HG03039 (cell line): ENCODE data around the gene GNAL.

Source experiments
- ATAC-seq: cut with Tn5 transposase; IDR thresholded peaks from one replicate; pipeline ENCODE4 v1.9.1; 2021; ENCODE audit warnings: mild to moderate bottlenecking, moderate library complexity; ENCODE audit not compliant: unreplicated experiment

GNAL gene

DNA sequence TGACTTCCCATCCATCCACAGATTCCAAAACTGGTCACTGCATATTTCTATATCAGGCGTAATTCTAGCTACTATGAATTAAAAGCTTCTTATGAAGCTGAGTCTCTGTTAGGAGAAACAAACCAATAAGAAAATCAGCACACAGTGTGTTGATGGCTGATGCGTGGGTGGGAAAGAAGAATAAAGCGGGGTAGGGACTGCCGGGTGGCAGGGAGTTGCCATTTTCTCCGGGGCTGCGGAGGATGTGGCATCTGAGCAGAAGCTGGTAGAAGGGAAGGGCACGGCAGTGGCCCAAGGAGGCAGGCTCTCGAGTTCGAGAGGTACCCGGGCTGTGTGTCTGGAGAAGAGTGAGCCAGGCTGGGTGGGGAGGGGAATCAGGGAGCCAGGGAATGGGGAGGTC lies 113.5 kb downstream of the GNAL start:
- ATAC-seq = no peak

GRCh38 chr18:11807233-11807632 lies 118.2 kb downstream of the GNAL start:
- no peak for ATAC-seq

DNA sequence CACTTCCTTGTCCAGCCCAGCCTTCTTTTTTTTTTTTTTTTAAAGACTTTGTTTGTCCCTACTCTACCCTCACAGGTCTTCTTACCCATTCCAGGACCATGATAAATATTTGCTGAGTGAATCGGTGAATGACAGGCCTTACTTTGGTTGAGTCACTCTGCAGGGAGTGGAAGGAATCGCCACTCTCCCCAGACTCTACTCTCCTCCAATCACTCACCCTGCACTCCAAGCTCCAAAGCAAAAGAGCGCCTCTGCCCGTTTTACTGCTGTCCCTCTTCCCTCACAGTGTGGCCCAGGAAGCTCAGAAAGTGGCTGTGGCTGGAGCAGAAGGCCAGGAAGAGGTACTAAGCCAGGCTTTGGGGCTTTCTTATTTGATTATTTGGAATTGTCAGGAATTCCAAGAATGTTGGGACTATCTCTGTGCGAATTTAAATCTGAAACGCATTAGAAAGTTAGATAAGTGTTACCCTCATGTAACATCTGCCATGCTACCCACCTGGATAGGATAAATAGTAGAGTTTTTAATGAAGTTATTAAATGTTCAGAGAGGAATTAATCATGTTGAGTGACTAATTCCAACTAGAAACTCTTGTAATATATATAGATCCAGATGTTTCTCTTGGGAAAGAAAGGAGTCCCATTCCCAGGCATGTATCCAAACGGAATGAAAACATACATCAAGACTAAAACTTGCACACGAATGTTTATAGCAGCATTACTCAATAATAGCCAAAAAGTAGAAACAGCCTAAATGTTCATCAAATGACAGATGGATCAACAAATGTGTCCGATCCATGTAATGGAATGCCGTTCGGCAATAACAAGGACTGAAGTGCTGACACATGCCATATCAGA lies 119.2 kb downstream of the GNAL start:
- no peak for ATAC-seq

GRCh38 chr18:11809895-11810294 lies 120.8 kb downstream of the GNAL start:
- no peak for ATAC-seq

DNA sequence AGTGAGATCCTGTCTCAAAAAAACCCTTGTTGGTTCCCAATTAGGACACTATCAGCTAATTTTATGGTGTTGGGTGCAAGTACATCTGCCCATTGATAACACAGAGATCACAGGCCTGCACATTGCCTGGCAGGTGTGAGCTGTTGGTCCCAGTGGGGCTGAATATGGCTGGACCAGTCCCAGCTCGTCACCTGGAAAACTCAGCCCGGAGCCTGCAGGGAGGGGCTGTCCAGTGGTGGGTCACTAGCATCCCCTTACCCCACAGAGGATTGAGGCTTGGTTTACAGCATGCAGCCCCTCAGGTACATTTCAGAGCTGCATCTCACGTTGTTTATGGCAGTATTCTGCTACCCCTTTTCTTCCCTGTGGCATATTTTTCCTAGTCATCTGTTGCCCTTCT lies 121.3 kb downstream of the GNAL start:
- ATAC-seq = no peak

DNA sequence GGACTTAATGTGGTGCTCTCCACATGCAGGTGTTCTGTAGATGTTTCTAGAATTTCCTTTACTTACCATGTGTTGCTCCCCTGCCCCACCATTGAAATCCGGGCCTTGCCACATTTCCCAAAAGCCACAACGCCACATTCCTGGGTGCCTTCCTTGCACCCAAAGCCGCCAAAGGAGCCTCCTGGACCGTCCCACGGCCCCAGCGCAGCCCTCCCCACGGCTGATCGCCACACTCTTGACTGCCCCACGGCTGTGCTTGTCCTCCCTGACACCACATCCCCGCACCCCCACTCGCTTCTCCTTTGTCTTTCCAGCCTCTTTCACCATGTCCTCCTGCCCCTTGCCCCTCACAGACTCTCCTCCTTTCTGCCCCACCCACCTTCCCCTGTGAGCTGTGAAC lies 121.9 kb downstream of the GNAL start:
- ATAC-seq = no peak

GRCh38 chr18:11817229-11817628 lies 128.2 kb downstream of the GNAL start:
- no peak for ATAC-seq

DNA sequence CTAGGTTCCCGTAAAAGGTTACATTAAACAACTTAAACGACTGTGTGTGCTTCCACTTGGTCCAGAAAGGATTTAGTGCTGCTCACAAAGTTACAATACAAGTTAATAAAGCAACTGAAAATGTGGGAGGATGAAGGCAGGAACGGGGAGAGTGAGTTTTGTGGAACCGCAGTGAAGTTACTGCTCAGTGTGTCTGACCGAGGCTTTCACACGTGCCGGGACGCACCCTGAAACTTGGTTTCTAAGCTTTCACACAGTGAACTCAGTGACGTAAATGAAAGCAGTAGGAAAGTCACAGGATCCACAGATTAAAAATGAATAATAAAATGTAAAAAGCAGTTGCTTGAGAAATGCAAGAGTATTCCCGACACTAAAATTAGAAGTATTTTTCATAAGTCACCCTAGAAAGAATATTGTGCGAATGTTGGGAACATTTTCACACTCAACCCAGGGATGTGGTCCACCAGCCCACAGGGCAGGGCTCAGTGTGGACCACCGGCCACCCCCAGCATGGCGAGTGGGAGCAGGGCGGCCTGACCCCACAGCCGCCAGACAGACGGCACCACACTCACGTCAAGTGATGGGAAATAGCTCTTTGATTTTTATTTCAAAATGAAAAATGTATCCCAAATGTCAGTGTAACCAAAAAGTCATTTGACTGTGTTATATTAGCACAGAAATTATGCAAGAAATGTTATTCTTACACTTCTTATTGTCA lies 129.6 kb downstream of the GNAL start:
- no peak for ATAC-seq

- no peak for ATAC-seq
Observed at GRCh38 chr18:11819938-11820337, 130.9 kb downstream of the GNAL start.

DNA sequence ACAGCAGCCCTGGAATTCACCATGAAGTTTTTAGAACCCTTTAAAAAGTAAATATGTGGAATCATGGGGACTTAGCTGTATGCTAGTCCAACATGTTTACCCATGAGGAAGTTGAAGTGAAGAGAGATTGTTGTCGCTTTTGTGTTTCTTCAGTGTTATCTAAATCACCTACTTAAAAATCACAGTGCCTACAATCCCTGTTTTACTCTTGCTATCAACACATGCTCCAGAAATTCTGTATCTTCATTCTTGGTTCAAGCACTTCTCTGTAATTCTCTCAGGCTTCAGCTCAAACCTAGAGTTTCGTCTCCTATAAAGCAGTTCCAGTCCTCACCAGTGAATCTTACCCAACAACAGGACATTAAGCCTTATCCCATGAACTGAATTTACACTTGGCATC lies 131.6 kb downstream of the GNAL start:
- ATAC-seq = no peak

- ATAC-seq = no peak
Observed at GRCh38 chr18:11821208-11821607, 132.1 kb downstream of the GNAL start.

GRCh38 chr18:11821643-11822237 lies 132.7 kb downstream of the GNAL start:
- no peak for ATAC-seq

DNA sequence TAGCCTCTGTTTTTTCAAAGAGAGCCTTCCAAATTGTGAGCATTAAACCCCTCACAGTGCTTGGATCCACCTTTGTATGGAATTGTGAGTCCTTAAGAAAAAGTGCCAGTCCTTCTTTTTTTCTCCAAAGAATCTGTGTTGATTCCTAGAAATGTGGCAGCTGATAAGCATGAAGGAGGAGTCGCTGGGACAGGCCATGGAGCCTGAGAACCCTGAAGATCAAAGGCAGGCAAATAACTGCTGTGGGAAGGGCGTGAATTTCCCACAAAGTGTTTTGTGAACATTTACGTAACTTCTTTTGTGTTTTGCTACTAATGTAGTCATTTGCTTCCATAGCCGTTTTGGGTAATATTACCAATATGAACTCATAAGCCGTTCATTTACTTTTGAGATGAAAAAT lies 134.5 kb downstream of the GNAL start:
- no peak for ATAC-seq

DNA sequence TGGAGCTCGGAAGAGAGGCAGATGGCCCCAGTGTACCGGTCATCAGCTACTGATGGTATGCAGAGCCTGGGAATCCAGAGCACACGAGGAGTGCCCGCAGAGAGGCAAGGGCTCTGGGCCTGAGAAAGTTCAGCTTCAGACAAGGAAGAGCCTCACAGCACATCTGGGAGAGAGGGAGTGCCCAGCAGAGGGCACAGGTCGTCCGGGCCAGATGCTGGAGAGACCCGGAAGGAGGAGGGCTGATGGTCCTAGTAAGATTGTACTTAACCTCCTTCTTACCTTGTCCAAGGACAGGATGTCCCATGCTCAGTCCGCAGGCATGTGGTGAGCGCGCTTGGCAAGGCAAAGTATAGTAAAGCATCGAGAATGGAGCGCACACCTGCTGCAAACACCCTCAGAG lies 137.8 kb downstream of the GNAL start:
- no peak for ATAC-seq

GRCh38 chr18:11828786-11829432 lies 139.8 kb downstream of the GNAL start:
- no peak for ATAC-seq

- no peak for ATAC-seq
Observed at GRCh38 chr18:11830585-11830984, 141.5 kb downstream of the GNAL start.

DNA sequence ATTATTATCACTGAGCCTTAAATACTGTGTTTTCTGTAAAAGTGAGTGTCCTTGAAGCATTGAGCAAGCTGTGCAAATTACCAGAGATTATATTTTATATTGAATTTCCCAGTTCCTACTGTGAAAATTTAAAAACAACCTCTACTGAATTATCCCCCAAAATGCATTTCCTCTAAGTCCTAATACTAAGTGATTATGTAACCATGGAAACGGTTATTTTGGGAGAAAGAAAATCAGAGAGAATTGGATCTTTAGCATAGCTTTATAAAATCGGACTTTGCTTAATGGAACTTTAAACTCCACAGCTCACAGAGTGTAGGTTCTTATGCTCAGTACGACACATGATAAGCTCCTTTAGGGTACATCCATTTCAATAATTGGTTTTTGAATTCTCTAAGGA lies 142.9 kb downstream of the GNAL start:
- no peak for ATAC-seq

- no peak for ATAC-seq
Observed at GRCh38 chr18:11834772-11835171, 145.7 kb downstream of the GNAL start.

DNA sequence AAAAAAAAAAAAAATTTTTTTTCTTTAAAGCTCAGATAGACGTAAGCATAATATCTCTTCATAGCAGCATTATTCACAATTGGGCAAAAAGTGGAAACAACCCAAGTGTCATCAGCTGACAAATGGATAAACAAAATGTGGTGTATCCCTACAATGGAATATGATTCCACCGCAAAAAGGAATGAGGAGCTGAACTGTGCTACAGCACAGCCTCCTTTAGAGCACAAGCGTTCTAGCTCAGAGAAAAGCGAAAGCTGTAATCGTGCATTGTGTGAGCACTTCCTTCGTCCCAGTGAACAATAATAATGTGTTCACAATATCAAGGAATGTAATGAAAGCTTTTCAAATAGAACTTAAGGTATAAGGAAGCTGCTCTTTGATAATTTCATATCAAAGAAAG lies 150.5 kb downstream of the GNAL start:
- ATAC-seq = no peak

DNA sequence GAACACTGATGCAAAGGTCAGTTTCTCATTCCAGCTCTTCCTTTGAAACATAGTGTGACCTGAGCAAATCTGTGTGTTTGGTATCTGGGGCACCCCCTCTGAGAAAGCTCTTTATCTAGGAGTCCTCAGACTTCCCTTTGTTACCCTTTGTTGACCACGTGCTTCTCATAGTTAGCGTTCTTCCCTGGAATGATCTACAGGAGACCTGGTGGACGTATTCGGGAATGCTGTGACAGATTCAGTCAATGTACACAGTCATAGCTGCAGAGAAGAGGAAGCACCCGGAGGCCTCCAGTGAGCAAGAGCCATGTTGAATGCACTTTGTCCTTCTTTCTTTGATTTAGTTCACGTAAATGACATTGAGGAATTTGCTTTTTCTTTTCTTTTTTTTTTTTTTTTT lies 151.4 kb downstream of the GNAL start:
- no peak for ATAC-seq

- ATAC-seq = no peak
Observed at GRCh38 chr18:11842562-11842961, 153.5 kb downstream of the GNAL start.

DNA sequence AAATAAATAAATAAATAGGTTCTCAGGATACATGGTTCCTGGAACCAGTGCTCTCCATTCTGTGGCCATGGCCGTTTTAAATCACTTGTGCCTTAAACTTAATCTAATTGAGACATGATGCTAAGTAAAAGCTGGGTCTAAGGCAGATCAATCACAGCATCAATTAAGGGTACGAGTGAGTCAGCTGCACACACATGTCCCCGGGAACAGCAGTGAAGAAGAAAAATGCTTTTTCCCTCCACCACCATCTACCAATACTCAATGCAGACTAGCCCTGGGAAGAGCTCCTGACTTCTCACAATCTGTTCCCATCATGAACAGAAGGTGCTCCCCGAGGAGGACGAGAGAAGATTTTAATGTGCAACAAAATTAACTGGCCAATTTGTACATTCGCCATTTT lies 155.4 kb downstream of the GNAL start:
- ATAC-seq = no peak
